Neural progenitor cell (in vitro differentiated cells): ENCODE measurements around the gene DNAJC8.

Experiments
- EZH2 ChIP-seq: fragments of 200-600 bp; sonication (generic); IDR thresholded peaks from 2 replicates; pipeline ENCODE4 v1.6.1; 2017; ENCODE audit warnings: antibody characterized with exemption, mild to moderate bottlenecking, moderate library complexity
- EZH2phosphoT487 ChIP-seq: fragments of 200-600 bp; sonication (generic); IDR thresholded peaks from 2 replicates; pipeline ENCODE4 v1.6.1; 2017; ENCODE audit warnings: antibody characterized with exemption
- TF ChIP-seq, protein P1 (sequence below): fragments of 200-600 bp; sonication (generic); IDR thresholded peaks from 2 replicates; pipeline ENCODE4 v1.5.1; 2017; ENCODE audit warnings: antibody characterized with exemption, mild to moderate bottlenecking

DNA sequence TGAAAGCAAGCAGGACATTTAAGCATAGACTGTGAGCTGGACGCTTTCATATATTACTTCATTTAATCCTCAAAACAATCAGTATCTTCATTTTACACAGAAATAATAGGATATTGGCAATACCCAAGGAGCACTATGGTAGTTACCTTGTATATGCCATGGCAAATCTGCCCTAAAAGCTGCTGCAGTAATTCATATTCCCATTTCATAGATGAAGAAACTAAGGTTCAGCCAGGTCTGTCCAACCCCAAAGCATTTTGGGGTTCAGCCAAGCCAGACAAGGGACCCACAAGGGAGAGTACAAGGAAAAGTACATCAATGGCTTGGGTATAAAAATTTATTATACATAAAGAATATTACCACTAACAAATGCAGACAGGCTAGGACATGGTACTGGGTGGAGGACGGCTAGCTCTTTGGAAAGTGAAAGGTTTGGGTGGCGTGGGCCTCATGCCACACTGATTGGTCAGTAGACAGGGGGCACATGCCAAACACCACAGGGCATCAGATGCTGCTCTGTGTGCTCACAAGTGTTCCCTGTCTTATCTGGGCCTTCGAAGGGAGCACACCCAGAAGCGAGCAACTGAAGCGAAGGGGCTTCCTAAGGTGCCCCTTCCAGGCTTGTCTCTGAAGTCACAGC is 32.5 kb downstream of the DNAJC8 start:
- TF ChIP-seq, protein P1, sequence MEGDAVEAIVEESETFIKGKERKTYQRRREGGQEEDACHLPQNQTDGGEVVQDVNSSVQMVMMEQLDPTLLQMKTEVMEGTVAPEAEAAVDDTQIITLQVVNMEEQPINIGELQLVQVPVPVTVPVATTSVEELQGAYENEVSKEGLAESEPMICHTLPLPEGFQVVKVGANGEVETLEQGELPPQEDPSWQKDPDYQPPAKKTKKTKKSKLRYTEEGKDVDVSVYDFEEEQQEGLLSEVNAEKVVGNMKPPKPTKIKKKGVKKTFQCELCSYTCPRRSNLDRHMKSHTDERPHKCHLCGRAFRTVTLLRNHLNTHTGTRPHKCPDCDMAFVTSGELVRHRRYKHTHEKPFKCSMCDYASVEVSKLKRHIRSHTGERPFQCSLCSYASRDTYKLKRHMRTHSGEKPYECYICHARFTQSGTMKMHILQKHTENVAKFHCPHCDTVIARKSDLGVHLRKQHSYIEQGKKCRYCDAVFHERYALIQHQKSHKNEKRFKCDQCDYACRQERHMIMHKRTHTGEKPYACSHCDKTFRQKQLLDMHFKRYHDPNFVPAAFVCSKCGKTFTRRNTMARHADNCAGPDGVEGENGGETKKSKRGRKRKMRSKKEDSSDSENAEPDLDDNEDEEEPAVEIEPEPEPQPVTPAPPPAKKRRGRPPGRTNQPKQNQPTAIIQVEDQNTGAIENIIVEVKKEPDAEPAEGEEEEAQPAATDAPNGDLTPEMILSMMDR, result no peak
- no peak for TF ChIP-seq EZH2
- TF ChIP-seq EZH2phosphoT487, result no peak
